HepG2 (cell line): Measurements from ENCODE around the gene CNDP1. TPM values are rescaled to one million over a fixed set of nuclear protein-coding genes. Genes with fewer than 3 reads are reported as not detected.

ENCODE experiments used
- ATAC-seq: fragments of 200-7000 bp; cut with Tn5 transposase; 3 replicates; pipeline ENCODE4 v1.9.1; 2020; ENCODE audit warnings: mild to moderate bottlenecking, moderate library complexity
- BruUV-seq: library from RNA; stranded (reverse); fragments of 400-500 nt; replicated peaks from 2 replicates; lab custom pipeline; 2021; lab: Mats Ljungman, UMichigan
- CTCF ChIA-PET: fragments of 300-600 bp; formaldehyde crosslinking; extraction: SDS; loops from one replicate; lab custom pipeline; 2021; ENCODE audit warnings: low total read pairs, inconsistent platforms, low intra/inter-chr PET ratio; lab: Yijun Ruan, JAX
- POLR2A ChIA-PET: fragments of 350-600 bp; sonication (Branson Sonifier 250); formaldehyde crosslinking; loops from one replicate; lab custom pipeline; 2020; ENCODE audit warnings: antibody characterized with exemption, inconsistent platforms; lab: Yijun Ruan, JAX
- DNase-seq: peaks from one replicate; pipeline ENCODE4 v3.0.0-alpha.2; 2015; ENCODE audit warnings: low spot score
- FAIRE-seq: peaks from 3 replicates; lab custom pipeline; 2011; peaks lifted over from hg19 to GRCh38; lab: Jason Lieb, UNC
- H2AFZ ChIP-seq: one replicate; pipeline ENCODE4 v1.6.1; 2011; ENCODE audit warnings: low read length, inconsistent platforms
- H3K27ac ChIP-seq: fragments of 300-600 bp; 3 replicates; pipeline ENCODE4 v1.8.0; 2011; ENCODE audit warnings: mixed run types, mild to moderate bottlenecking, mixed read lengths, low read length, inconsistent platforms; ENCODE audit not compliant: insufficient read depth; ENCODE audit errors: extremely low read length
- H3K27me3 ChIP-seq, 2 experiments: fragments of 200-600 bp in 1 of 2; 2 replicates in 1 of 2; 3 replicates in 1 of 2; pipeline versions ENCODE4 v1.6.0 to v1.8.0; 2011; ENCODE audit warnings: low read length in 2 of 2, mild to moderate bottlenecking in 2 of 2, moderate library complexity in 2 of 2, inconsistent platforms in 1 of 2; ENCODE audit not compliant: insufficient read depth in 2 of 2, control insufficient read depth in 1 of 2
- H3K36me3 ChIP-seq, 2 experiments: fragments of 200-600 bp in 1 of 2; replicated peaks in 1 of 2; 2 replicates in 1 of 2; 3 replicates in 1 of 2; pipeline versions ENCODE4 v1.5.1 to v1.8.0; 2011; ENCODE audit warnings: low read length in 2 of 2, inconsistent platforms in 1 of 2; ENCODE audit not compliant: insufficient read depth in 2 of 2, control insufficient read depth in 1 of 2
- H3K4me1 ChIP-seq: 2 replicates; pipeline ENCODE4 v1.5.1; 2012; ENCODE audit warnings: low read length, inconsistent platforms; ENCODE audit not compliant: insufficient read depth
- H3K4me2 ChIP-seq: 2 replicates; pipeline ENCODE4 v1.6.0; 2011; ENCODE audit warnings: low read depth, low read length, inconsistent platforms
- H3K4me3 ChIP-seq, 3 experiments: fragments of 200-600 bp in 1 of 3; sonication (generic), shearing (Covaris generic) in 1 of 3; replicated peaks in 1 of 3; 2 replicates each; pipeline ENCODE4 v1.5.1; 2011 to 2016; ENCODE audit warnings: low read length in 3 of 3, inconsistent platforms in 2 of 3, low read depth in 2 of 3, mild to moderate bottlenecking in 2 of 3, control low read depth in 1 of 3, mixed read lengths in 1 of 3; ENCODE audit not compliant: insufficient read depth in 1 of 3
- H3K79me2 ChIP-seq: one replicate; pipeline ENCODE4 v1.6.1; 2011; ENCODE audit warnings: low read length, inconsistent platforms; ENCODE audit not compliant: insufficient read depth
- H3K9ac ChIP-seq: 2 replicates; pipeline ENCODE4 v1.6.0; 2011; ENCODE audit warnings: mild to moderate bottlenecking, low read depth, low read length, inconsistent platforms; ENCODE audit not compliant: insufficient read depth
- H3K9me3 ChIP-seq: 2 replicates; pipeline ENCODE4 v1.5.1; 2012; ENCODE audit warnings: mild to moderate bottlenecking, low read length
- H4K20me1 ChIP-seq: 2 replicates; pipeline ENCODE4 v1.6.0; 2011; ENCODE audit warnings: inconsistent platforms, mild to moderate bottlenecking, low read length, moderate library complexity; ENCODE audit not compliant: insufficient read depth
- ATF5 ChIP-seq: sonication (generic); formaldehyde crosslinking; IDR thresholded peaks from 2 replicates; pipeline ENCODE4 v1.4.0; 2020; ENCODE audit warnings: mild to moderate bottlenecking, low read depth, missing genetic modification reagents
- BATF2 ChIP-seq: sonication (generic); formaldehyde crosslinking; IDR thresholded peaks from 2 replicates; pipeline ENCODE4 v1.8.0; 2022; ENCODE audit warnings: mild to moderate bottlenecking, missing genetic modification reagents, moderate library complexity
- FOXC1 ChIP-seq: sonication (generic); formaldehyde crosslinking; IDR thresholded peaks from 2 replicates; pipeline ENCODE4 v1.8.0; 2022; ENCODE audit warnings: mild to moderate bottlenecking, missing genetic modification reagents, borderline replicate concordance
- HNF4G ChIP-seq, 2 experiments: sonication (generic) in 1 of 2; formaldehyde crosslinking in 1 of 2; IDR thresholded peaks; 2 replicates each; pipeline versions ENCODE4 v1.4.0 to v1.6.1; 2011 to 2020; ENCODE audit warnings: borderline replicate concordance in 2 of 2, low read depth in 2 of 2, mild to moderate bottlenecking in 2 of 2, low read length in 1 of 2, missing genetic modification reagents in 1 of 2, moderate library complexity in 1 of 2
- MAFF ChIP-seq: IDR thresholded peaks from 2 replicates; pipeline ENCODE4 v1.6.1; 2011; ENCODE audit warnings: low read depth, low read length, improper control_type of control experiment
- NCOR1 ChIP-seq: fragments of 200-600 bp; sonication (generic); IDR thresholded peaks from 2 replicates; pipeline ENCODE4 v1.7.0; 2017; ENCODE audit warnings: antibody characterized with exemption, low read length, borderline replicate concordance
- NFE2 ChIP-seq: sonication (generic); formaldehyde crosslinking; IDR thresholded peaks from 2 replicates; pipeline ENCODE4 v1.4.0; 2020; ENCODE audit warnings: missing genetic modification reagents
- PHB2 ChIP-seq: fragments of 450-650 bp; IDR thresholded peaks from 2 replicates; pipeline ENCODE4 v1.6.1; 2018; ENCODE audit not compliant: partially characterized antibody
- ZNF382 ChIP-seq: sonication (generic); formaldehyde crosslinking; IDR thresholded peaks from 2 replicates; pipeline ENCODE4 v1.5.0; 2020; ENCODE audit warnings: missing genetic modification reagents, mild to moderate bottlenecking, borderline replicate concordance
- ZNF713 ChIP-seq: sonication (generic); formaldehyde crosslinking; IDR thresholded peaks from 2 replicates; pipeline ENCODE4 v1.4.0; 2020; ENCODE audit warnings: mild to moderate bottlenecking, missing genetic modification reagents
- WGBS: methylation state at CpG from one replicate; pipeline ENCODE4 v1.1.6; 2017; ENCODE audit warnings: low lambda C conversion rate; 5-methylcytosine and 5-hydroxymethylcytosine counted together
- in situ Hi-C: cut with HindIII; loops from 2 replicates; pipeline ENCODE4 v1.10.0; 2017; ENCODE audit warnings: low pct_unique_long_range_greater_than_20kb; ENCODE audit not compliant: extremely low pct_ligation_motif_present
- intact Hi-C: fragments of 100-400 bp; cut with micrococcal nuclease; formaldehyde crosslinking; loops from one replicate; pipeline ENCODE4 v1.10.0; 2022; ENCODE audit not compliant: unreplicated experiment
- polyA plus RNA-seq, 8 experiments: library from polyadenylated mRNA; depleted of rRNA in 3 of 8; stranded (reverse) in 7 of 8; unstranded in 1 of 8; fragments of >200 nt; fragmentation: Illumina TruSeq in 4 of 8; extraction: Trizol in 4 of 8; gene quantifications; 2 replicates each; pipeline versions ENCODE4 v1.2.1 to v1.2.3, GENCODE V29; 2011 to 2016; ENCODE audit warnings: low read depth in 4 of 8, missing spikeins in 1 of 8, mixed read lengths in 1 of 8; ENCODE audit not compliant: insufficient read depth in 1 of 8
- total RNA-seq, 5 experiments: library from RNA; depleted of rRNA; stranded (reverse); fragments of >200 nt; fragmentation: Illumina TruSeq; extraction: Trizol; gene quantifications; 2 replicates each; pipeline ENCODE4 v1.2.3, GENCODE V29; 2016; ENCODE audit warnings: low read depth in 1 of 5
- TF ChIP-seq, protein P1 (sequence below): IDR thresholded peaks from 2 replicates; pipeline ENCODE4 v1.6.1; 2016; ENCODE audit warnings: missing genetic modification reagents, missing compliant biosample characterization

CNDP1 gene
- total and polyA plus RNA-seq, 2 of the 13 experiments (the other 11 are each of a cell fraction or from before 2014, with no cell fraction given): 0.01 TPM; not detected in 1

DNA sequence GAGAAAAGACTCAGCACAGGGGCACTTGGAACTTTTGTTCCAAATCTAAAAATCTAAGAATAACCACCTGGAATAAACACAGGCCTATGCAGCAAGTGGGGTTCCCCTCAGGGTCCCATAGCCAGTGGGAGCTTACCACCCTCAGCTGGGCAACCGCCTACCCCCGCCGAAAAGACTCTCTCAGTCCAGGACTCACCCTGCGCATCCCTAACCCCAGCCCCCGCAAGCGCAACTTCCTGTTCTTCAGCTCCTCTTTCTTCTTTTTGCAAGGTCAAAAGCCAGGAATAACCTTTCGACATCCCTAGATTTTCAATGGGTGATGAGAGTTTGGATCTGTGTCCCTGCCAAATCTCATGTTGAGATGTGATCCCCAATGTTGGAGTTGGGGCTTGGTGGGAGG lies 13.6 kb downstream of the CNDP1 start:
- DNase-seq: no peak
- intact Hi-C loops: no loop called here
- 84% methylated on average over 7 of the region's 7 CpGs for WGBS
- Histone ChIP-seq H2AFZ (no peak overlapping the region), H3K4me1 (peaks cover 37% of the 10 kb centered on the region), H3K79me2 (no peaks in the 10 kb centered on the region), H3K4me3 (no peak overlapping the region), H3K27ac (no peak overlapping the region), H4K20me1 (no peaks in the 10 kb centered on the region), H3K9me3 (peaks cover 23% of the 10 kb centered on the region), H3K36me3 (no peaks in the 10 kb centered on the region), H3K4me2 (no peak overlapping the region), H3K9ac (no peak overlapping the region), H3K27me3 (no peaks in the 10 kb centered on the region)
- ChIA-PET CTCF (no interaction called here), POLR2A (no interaction called here)
- TF ChIP-seq ZNF713 (CRISPR knock-in tag) (no peak), NCOR1 (no peak), PHB2 (no peak), ZNF382 (no peak), ATF5 (CRISPR knock-in tag) (no peak), MAFF (no peak), FOXC1 (CRISPR knock-in tag) (no peak), BATF2 (CRISPR knock-in tag) (no peak), HNF4G (IDR thresholded peaks at IDR 0.05; ENCODE audit: borderline replicate concordance, low read depth, low read length) (no peak), HNF4G (CRISPR knock-in tag; IDR thresholded peaks at IDR 0.05; ENCODE audit: borderline replicate concordance, low read depth) (no peak), NFE2 (CRISPR knock-in tag) (no peak)
- TF ChIP-seq, protein P1, sequence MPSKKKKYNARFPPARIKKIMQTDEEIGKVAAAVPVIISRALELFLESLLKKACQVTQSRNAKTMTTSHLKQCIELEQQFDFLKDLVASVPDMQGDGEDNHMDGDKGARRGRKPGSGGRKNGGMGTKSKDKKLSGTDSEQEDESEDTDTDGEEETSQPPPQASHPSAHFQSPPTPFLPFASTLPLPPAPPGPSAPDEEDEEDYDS (CRISPR knock-in tag): no peak
- no peak for ATAC-seq
- in situ Hi-C loops: no loop called here
- no peak for FAIRE-seq
- no TSS peak for BruUV-seq
